WTC11 (cell line): ENCODE results near the gene CNN1. TPM values are rescaled to one million over a fixed set of nuclear protein-coding genes. Genes with fewer than 3 reads are reported as not detected.

Experiments used
- ESRRA ChIP-seq: sonication (generic); formaldehyde crosslinking; IDR thresholded peaks from 2 replicates; pipeline ENCODE4 v1.8.1; 2022; ENCODE audit warnings: mild to moderate bottlenecking, missing genetic modification reagents, borderline replicate concordance
- GTF2I ChIP-seq: fragments of 250-450 bp; sonication (Bioruptor Pico); conservative IDR thresholded peaks from 2 replicates; pipeline ENCODE4 v1.4.0; 2021; ENCODE audit warnings: mild to moderate bottlenecking
- KAT7 ChIP-seq: sonication (generic); formaldehyde crosslinking; IDR thresholded peaks from 2 replicates; pipeline ENCODE4 v1.8.1; 2023; ENCODE audit warnings: missing genetic modification reagents, mild to moderate bottlenecking, borderline replicate concordance
- MXD4 ChIP-seq: fragments of 250-450 bp; sonication (Bioruptor Pico); IDR thresholded peaks from 2 replicates; pipeline ENCODE4 v1.8.0; 2021; ENCODE audit warnings: mild to moderate bottlenecking, moderate library complexity, borderline replicate concordance
- NFYB ChIP-seq: sonication (generic); formaldehyde crosslinking; conservative IDR thresholded peaks from 2 replicates; pipeline ENCODE4 v1.8.0; 2022; ENCODE audit warnings: low read depth, missing genetic modification reagents
- NR1H2 ChIP-seq: sonication (generic); formaldehyde crosslinking; IDR thresholded peaks from 2 replicates; pipeline ENCODE4 v1.9.0; 2021; ENCODE audit warnings: mild to moderate bottlenecking, moderate library complexity, missing genetic modification reagents
- RELA ChIP-seq: sonication (generic); formaldehyde crosslinking; IDR thresholded peaks from 2 replicates; pipeline ENCODE4 v1.8.1; 2022; ENCODE audit warnings: missing genetic modification reagents, mild to moderate bottlenecking, borderline replicate concordance
- SMAD3 ChIP-seq: sonication (generic); formaldehyde crosslinking; IDR thresholded peaks from 2 replicates; pipeline ENCODE4 v1.8.0; 2022; ENCODE audit warnings: missing genetic modification reagents, mild to moderate bottlenecking, borderline replicate concordance
- SP1 ChIP-seq: sonication (generic); formaldehyde crosslinking; conservative IDR thresholded peaks from 2 replicates; pipeline ENCODE4 v1.8.1; 2022; ENCODE audit warnings: missing genetic modification reagents
- TEAD4 ChIP-seq: sonication (generic); formaldehyde crosslinking; IDR thresholded peaks from 2 replicates; pipeline ENCODE4 v1.8.0; 2022; ENCODE audit warnings: mild to moderate bottlenecking, missing genetic modification reagents
- ZNF219 ChIP-seq: sonication (generic); formaldehyde crosslinking; IDR thresholded peaks from 2 replicates; pipeline ENCODE4 v1.8.0; 2023; ENCODE audit warnings: missing genetic modification reagents, mild to moderate bottlenecking, borderline replicate concordance
- total RNA-seq: library from RNA; stranded (reverse); gene quantifications from 3 replicates; pipeline ENCODE4 v1.2.3, GENCODE V29; 2021
- TF ChIP-seq, protein P1 (sequence below): fragments of 250-450 bp; sonication (Bioruptor Pico); IDR thresholded peaks from 2 replicates; pipeline ENCODE4 v1.9.0; 2021; ENCODE audit warnings: mild to moderate bottlenecking, borderline replicate concordance
- TF ChIP-seq, protein P2 (sequence below): sonication (generic); formaldehyde crosslinking; IDR thresholded peaks from 2 replicates; pipeline ENCODE4 v1.8.1; 2023; ENCODE audit warnings: mild to moderate bottlenecking, missing genetic modification reagents
- TF ChIP-seq, protein P3 (sequence below): sonication (generic); formaldehyde crosslinking; IDR thresholded peaks from 2 replicates; pipeline ENCODE4 v1.8.1; 2023; ENCODE audit warnings: mild to moderate bottlenecking, missing genetic modification reagents
- TF ChIP-seq, protein P4 (sequence below): sonication (generic); formaldehyde crosslinking; conservative IDR thresholded peaks from 2 replicates; pipeline ENCODE4 v1.8.1; 2022; ENCODE audit warnings: mild to moderate bottlenecking, missing genetic modification reagents
- TF ChIP-seq, protein P5 (sequence below): fragments of 250-450 bp; sonication (Bioruptor Pico); IDR thresholded peaks from 2 replicates; pipeline ENCODE4 v1.8.0; 2021; ENCODE audit warnings: mild to moderate bottlenecking
- TF ChIP-seq, protein P6 (sequence below): sonication (generic); formaldehyde crosslinking; IDR thresholded peaks from 2 replicates; pipeline ENCODE4 v1.8.1; 2022; ENCODE audit warnings: low read depth, missing genetic modification reagents, borderline replicate concordance
- TF ChIP-seq, protein P7 (sequence below): sonication (generic); formaldehyde crosslinking; IDR thresholded peaks from 2 replicates; pipeline ENCODE4 v1.8.1; 2022; ENCODE audit warnings: mild to moderate bottlenecking, missing genetic modification reagents, moderate library complexity, borderline replicate concordance
- TF ChIP-seq, protein P8 (sequence below): sonication (generic); formaldehyde crosslinking; IDR thresholded peaks from 2 replicates; pipeline ENCODE4 v1.8.1; 2023; ENCODE audit warnings: mild to moderate bottlenecking, missing genetic modification reagents, moderate library complexity
- TF ChIP-seq, protein P9 (sequence below): fragments of 250-450 bp; sonication (Bioruptor Pico); IDR thresholded peaks from 2 replicates; pipeline ENCODE4 v1.9.0; 2021; ENCODE audit warnings: moderate library complexity, mild to moderate bottlenecking, inconsistent platforms, borderline replicate concordance

Gene CNN1
- total RNA-seq, 1 experiment from 2014 or later: 16.0 TPM

DNA sequence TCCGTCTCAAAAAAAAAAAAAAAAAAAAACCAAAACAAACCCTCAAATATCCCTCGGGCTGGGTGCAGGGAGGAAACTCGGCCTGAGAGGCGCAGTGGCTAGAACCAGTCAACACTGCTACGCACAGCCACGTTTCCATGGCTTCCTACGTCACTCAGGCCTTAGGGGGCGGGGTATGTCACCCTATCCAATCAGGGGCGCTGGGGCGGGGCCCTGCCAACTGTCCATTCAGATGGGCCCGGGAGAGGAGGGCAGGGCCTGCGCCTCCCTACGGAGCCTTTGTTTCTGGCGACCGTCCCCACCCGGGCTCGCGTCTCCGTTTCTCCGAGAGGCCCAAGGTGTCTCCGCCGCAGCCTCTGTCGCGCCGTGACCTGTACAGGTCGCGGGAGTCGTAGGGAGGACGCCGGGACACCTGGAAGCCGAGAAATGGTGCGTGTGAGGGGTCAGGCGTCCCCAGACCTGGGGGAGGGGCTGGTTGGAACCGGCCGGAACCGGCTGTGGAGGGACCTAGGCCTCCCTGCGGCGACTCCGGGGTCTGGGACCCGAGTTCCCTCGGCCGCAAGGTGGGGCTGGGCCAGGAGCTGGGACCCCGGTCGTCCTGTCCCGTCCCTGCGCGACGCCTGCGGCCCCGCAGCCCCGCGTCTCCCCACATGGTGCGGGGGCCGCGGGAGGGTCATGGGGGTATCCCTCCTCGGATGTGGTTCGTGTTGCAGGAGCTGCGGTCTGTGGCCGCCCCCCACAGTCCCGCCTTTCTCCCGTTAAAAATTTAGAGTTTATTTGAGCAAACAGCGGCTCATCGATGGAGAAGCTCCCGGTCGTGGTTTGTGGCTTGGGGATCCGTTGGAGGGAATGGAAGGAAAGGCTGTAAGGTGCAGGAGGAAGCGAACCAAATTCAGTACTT, 58.8 kb downstream of the CNN1 start, which contains the start of gene ZNF627 (continued):
- TF ChIP-seq, protein P1, sequence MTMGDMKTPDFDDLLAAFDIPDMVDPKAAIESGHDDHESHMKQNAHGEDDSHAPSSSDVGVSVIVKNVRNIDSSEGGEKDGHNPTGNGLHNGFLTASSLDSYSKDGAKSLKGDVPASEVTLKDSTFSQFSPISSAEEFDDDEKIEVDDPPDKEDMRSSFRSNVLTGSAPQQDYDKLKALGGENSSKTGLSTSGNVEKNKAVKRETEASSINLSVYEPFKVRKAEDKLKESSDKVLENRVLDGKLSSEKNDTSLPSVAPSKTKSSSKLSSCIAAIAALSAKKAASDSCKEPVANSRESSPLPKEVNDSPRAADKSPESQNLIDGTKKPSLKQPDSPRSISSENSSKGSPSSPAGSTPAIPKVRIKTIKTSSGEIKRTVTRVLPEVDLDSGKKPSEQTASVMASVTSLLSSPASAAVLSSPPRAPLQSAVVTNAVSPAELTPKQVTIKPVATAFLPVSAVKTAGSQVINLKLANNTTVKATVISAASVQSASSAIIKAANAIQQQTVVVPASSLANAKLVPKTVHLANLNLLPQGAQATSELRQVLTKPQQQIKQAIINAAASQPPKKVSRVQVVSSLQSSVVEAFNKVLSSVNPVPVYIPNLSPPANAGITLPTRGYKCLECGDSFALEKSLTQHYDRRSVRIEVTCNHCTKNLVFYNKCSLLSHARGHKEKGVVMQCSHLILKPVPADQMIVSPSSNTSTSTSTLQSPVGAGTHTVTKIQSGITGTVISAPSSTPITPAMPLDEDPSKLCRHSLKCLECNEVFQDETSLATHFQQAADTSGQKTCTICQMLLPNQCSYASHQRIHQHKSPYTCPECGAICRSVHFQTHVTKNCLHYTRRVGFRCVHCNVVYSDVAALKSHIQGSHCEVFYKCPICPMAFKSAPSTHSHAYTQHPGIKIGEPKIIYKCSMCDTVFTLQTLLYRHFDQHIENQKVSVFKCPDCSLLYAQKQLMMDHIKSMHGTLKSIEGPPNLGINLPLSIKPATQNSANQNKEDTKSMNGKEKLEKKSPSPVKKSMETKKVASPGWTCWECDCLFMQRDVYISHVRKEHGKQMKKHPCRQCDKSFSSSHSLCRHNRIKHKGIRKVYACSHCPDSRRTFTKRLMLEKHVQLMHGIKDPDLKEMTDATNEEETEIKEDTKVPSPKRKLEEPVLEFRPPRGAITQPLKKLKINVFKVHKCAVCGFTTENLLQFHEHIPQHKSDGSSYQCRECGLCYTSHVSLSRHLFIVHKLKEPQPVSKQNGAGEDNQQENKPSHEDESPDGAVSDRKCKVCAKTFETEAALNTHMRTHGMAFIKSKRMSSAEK (CRISPR knock-in tag): no peak
- TF ChIP-seq ZNF219 (CRISPR knock-in tag): no peak
- TF ChIP-seq TEAD4 (CRISPR knock-in tag): 0 out of 2 replicates have a peak, but pooled peaks have one; percentile 17
- no peak for TF ChIP-seq ESRRA (CRISPR knock-in tag)
- TF ChIP-seq, protein P2, sequence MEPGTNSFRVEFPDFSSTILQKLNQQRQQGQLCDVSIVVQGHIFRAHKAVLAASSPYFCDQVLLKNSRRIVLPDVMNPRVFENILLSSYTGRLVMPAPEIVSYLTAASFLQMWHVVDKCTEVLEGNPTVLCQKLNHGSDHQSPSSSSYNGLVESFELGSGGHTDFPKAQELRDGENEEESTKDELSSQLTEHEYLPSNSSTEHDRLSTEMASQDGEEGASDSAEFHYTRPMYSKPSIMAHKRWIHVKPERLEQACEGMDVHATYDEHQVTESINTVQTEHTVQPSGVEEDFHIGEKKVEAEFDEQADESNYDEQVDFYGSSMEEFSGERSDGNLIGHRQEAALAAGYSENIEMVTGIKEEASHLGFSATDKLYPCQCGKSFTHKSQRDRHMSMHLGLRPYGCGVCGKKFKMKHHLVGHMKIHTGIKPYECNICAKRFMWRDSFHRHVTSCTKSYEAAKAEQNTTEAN (CRISPR knock-in tag): no peak
- TF ChIP-seq RELA (CRISPR knock-in tag): 0 out of 2 replicates have a peak, but pooled peaks have one; percentile 42
- TF ChIP-seq, protein P3, sequence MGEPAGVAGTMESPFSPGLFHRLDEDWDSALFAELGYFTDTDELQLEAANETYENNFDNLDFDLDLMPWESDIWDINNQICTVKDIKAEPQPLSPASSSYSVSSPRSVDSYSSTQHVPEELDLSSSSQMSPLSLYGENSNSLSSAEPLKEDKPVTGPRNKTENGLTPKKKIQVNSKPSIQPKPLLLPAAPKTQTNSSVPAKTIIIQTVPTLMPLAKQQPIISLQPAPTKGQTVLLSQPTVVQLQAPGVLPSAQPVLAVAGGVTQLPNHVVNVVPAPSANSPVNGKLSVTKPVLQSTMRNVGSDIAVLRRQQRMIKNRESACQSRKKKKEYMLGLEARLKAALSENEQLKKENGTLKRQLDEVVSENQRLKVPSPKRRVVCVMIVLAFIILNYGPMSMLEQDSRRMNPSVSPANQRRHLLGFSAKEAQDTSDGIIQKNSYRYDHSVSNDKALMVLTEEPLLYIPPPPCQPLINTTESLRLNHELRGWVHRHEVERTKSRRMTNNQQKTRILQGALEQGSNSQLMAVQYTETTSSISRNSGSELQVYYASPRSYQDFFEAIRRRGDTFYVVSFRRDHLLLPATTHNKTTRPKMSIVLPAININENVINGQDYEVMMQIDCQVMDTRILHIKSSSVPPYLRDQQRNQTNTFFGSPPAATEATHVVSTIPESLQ (CRISPR knock-in tag): no peak
- peak; percentile 81 for TF ChIP-seq NFYB
- TF ChIP-seq GTF2I (CRISPR knock-in tag): no peak
- TF ChIP-seq KAT7 (CRISPR knock-in tag): no peak
- no peak for TF ChIP-seq NR1H2 (CRISPR knock-in tag)
- TF ChIP-seq SMAD3: peak; percentile 38; the same call in 1 of the 2 replicates
- TF ChIP-seq MXD4 (CRISPR knock-in tag): no peak
- TF ChIP-seq, protein P4, sequence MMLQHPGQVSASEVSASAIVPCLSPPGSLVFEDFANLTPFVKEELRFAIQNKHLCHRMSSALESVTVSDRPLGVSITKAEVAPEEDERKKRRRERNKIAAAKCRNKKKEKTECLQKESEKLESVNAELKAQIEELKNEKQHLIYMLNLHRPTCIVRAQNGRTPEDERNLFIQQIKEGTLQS: no peak
- TF ChIP-seq, protein P5, sequence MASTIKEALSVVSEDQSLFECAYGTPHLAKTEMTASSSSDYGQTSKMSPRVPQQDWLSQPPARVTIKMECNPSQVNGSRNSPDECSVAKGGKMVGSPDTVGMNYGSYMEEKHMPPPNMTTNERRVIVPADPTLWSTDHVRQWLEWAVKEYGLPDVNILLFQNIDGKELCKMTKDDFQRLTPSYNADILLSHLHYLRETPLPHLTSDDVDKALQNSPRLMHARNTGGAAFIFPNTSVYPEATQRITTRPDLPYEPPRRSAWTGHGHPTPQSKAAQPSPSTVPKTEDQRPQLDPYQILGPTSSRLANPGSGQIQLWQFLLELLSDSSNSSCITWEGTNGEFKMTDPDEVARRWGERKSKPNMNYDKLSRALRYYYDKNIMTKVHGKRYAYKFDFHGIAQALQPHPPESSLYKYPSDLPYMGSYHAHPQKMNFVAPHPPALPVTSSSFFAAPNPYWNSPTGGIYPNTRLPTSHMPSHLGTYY: no peak
- TF ChIP-seq, protein P6, sequence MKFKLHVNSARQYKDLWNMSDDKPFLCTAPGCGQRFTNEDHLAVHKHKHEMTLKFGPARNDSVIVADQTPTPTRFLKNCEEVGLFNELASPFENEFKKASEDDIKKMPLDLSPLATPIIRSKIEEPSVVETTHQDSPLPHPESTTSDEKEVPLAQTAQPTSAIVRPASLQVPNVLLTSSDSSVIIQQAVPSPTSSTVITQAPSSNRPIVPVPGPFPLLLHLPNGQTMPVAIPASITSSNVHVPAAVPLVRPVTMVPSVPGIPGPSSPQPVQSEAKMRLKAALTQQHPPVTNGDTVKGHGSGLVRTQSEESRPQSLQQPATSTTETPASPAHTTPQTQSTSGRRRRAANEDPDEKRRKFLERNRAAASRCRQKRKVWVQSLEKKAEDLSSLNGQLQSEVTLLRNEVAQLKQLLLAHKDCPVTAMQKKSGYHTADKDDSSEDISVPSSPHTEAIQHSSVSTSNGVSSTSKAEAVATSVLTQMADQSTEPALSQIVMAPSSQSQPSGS (CRISPR knock-in tag): no peak
- TF ChIP-seq, protein P7, sequence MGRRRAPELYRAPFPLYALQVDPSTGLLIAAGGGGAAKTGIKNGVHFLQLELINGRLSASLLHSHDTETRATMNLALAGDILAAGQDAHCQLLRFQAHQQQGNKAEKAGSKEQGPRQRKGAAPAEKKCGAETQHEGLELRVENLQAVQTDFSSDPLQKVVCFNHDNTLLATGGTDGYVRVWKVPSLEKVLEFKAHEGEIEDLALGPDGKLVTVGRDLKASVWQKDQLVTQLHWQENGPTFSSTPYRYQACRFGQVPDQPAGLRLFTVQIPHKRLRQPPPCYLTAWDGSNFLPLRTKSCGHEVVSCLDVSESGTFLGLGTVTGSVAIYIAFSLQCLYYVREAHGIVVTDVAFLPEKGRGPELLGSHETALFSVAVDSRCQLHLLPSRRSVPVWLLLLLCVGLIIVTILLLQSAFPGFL (CRISPR knock-in tag): no peak
- TF ChIP-seq, protein P8, sequence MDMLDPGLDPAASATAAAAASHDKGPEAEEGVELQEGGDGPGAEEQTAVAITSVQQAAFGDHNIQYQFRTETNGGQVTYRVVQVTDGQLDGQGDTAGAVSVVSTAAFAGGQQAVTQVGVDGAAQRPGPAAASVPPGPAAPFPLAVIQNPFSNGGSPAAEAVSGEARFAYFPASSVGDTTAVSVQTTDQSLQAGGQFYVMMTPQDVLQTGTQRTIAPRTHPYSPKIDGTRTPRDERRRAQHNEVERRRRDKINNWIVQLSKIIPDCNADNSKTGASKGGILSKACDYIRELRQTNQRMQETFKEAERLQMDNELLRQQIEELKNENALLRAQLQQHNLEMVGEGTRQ (CRISPR knock-in tag): no peak
- peak; percentile 82 for TF ChIP-seq SP1 (CRISPR knock-in tag)
- TF ChIP-seq, protein P9, sequence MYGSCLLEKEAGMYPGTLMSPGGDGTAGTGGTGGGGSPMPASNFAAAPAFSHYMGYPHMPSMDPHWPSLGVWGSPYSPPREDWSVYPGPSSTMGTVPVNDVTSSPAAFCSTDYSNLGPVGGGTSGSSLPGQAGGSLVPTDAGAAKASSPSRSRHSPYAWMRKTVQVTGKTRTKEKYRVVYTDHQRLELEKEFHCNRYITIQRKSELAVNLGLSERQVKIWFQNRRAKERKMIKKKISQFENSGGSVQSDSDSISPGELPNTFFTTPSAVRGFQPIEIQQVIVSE (CRISPR knock-in tag): no peak
